ENCODE data around the gene PPFIA2.

Gene PPFIA2

GRCh38 chr12:81257947-81258551, 501.1 kb downstream of the PPFIA2 start:
- DNase-seq (ENCODE audit: extremely low spot score) = no peak

GRCh38 chr12:81255947-81256346, 503.2 kb downstream of the PPFIA2 start:
- no peak for TF ChIP-seq CTCF (IDR thresholded peaks at IDR 0.05; ENCODE audit: control extremely low read depth, extremely low read depth, low read depth, missing control alignments)
- ChIA-PET CTCF (no interaction called here), POLR2A (no interaction called here)
- DNase-seq (ENCODE audit: extremely low spot score) = no peak

More at GRCh38 chr12:81257947-81258551, 501.1 kb downstream of the PPFIA2 start:
- POLR2A ChIA-PET = no interaction called here
- TF ChIP-seq CTCF (IDR thresholded peaks at IDR 0.05; ENCODE audit: control extremely low read depth, extremely low read depth, low read depth, missing control alignments) = peak; percentile 25
- CTCF ChIA-PET = interaction anchor here (1.1 to 1.6 kb wide), 5 partner anchors 8 to 44 kb away, joined by 3 to 7 read pairs (median 3); no protein-coding TSS in a partner anchor

DNA sequence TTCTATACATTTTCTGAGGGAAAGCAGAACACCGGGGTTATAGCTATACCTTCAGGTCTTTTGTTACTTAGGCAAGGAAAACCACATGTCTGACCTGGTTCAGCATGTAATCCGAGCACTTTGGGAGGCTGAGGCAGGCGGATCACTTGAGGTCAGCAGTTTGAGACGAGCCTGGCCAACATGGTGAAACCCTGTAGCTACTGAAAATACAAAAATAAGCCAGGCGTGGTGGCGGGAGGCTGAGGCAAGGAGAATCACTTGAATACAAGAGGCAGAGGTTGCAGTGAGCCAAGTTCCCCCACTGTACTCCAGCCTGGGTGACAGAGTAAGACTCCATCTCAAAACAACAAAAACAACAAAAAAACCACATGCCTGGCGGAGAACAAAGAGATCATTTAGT, 503.7 kb downstream of the PPFIA2 start:
- TF ChIP-seq CTCF (IDR thresholded peaks at IDR 0.05; ENCODE audit: control extremely low read depth, extremely low read depth, low read depth, missing control alignments) = no peak
- ChIA-PET POLR2A (no interaction called here), CTCF (no interaction called here)
- no peak for DNase-seq (ENCODE audit: extremely low spot score)

DNA sequence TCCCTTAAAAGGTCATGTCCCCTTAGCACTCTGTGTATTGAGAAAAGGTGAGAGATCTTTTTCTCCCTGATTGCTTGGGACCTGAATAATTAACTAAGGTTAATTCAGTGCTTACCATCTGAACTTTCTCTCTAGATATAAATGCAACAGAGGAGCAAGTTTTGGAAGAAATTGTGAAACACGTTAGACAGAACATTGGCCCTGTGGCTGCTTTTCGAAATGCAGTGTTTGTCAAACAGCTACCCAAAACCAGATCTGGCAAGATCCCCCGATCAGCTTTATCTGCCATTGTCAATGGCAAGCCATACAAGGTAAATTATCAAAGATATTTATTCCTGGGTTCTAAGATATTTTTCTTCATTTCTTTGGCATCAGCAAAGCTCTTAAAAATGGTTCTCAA, 505.8 kb downstream of the PPFIA2 start:
- no peak for TF ChIP-seq CTCF (IDR thresholded peaks at IDR 0.05; ENCODE audit: control extremely low read depth, extremely low read depth, low read depth, missing control alignments)
- DNase-seq (ENCODE audit: extremely low spot score) = no peak
- ChIA-PET CTCF (no interaction called here), POLR2A (no interaction called here)

- ChIA-PET POLR2A (no interaction called here), CTCF (no interaction called here)
- DNase-seq (ENCODE audit: extremely low spot score) = no peak
- TF ChIP-seq CTCF (IDR thresholded peaks at IDR 0.05; ENCODE audit: control extremely low read depth, extremely low read depth, low read depth, missing control alignments) = no peak
Observed at GRCh38 chr12:81252228-81252627, 506.9 kb downstream of the PPFIA2 start.

DNA sequence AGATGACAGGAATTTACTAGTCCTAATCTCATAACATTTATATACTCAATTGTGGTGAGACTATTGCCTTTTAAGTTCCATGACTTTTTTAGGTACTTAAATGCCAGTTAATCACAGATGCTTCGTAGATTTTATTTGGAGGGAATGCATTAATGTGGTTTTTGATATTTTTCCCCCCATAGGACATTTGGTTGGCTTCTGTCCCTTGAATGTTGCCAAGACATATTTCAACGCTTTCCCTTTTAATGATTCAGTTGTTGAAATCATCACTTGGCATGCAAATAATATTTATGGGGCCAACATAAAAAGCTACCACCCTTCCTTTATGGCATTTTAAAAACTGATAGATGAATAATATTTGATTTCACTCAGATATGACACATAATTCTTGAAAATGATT, 509.2 kb downstream of the PPFIA2 start:
- CTCF ChIA-PET = interaction anchor here (1.3 kb wide), 1 partner anchor 9 kb away, joined by 4 read pairs; no protein-coding TSS in a partner anchor
- TF ChIP-seq CTCF (IDR thresholded peaks at IDR 0.05; ENCODE audit: control extremely low read depth, extremely low read depth, low read depth, missing control alignments) = no peak
- POLR2A ChIA-PET = no interaction called here
- no peak for DNase-seq (ENCODE audit: extremely low spot score)
